Eye (tissue), 1 donor: ENCODE results near the gene ZNF181.
"Not testable (repeated sequence)": the region's sequence is repeated elsewhere in the genome, so short reads cannot be mapped to it uniquely, and the experiment has no call there.

ENCODE experiments used
- DNase-seq: peaks from one replicate; pipeline ENCODE4 v3.0.0-alpha.2; 2015

ZNF181 gene

DNA sequence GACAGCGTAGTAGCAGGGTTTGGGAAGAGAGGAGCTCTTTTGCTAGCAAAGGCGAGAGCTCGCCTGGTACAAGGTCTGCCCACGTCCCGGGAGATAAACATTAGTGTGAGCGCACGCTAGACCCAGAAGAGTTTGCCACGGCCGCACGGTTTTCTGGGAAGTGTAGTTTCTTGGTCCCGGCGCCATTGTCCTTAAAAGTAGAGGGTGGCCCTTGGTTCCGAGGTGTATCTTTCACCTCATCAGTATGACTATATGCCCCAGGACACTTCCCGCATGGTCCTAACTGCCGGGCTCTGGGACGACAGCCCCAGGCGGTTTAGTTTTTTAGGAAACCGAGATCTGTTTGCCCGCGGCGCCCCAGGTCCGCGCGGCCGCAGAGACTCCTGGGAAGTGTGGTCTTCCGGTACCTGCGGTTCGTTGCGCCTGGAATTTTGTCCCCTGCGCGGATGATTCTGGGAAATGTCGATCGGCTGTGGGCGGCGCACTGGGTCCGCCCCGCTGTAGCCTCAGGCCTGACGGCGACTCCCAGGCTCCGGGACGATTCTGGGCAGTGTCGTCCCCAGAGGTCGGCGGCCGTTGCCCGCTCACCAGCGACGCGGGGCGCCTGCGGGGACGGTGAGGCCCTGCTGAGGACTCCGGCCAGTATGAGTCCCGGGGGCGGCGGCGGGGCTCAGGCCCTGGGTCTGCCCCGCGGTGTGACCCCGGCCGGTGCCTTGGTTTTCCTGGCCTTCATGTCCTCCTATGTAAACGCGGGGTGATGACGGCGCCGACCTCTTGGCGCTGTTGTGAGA, at the start of gene ZNF181:
Gene ZNF181, plus strand, starts transcription at position 498 of the 791 bp plus-strand sequence. CDS start 795 bp downstream, outside the sequence.
- DNase-seq: peak; percentile 97

DNA sequence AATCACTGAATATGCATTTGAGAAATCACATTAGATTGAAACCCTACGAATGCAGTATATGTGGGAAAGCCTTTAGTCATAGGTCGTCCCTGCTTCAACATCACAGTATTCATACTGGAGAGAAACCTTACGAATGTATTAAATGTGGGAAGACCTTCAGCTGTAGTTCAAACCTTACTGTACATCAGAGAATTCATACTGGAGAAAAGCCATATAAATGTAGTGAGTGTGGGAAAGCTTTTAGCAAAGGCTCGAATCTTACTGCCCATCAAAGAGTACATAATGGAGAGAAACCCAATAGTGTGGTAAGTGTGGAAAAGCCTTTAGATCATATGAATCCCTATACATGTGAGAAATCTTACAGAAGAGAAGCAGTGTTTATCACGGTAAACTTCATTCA, 48.8 kb upstream of the ZNF181 start:
- DNase-seq: not testable (repeated sequence)

DNA sequence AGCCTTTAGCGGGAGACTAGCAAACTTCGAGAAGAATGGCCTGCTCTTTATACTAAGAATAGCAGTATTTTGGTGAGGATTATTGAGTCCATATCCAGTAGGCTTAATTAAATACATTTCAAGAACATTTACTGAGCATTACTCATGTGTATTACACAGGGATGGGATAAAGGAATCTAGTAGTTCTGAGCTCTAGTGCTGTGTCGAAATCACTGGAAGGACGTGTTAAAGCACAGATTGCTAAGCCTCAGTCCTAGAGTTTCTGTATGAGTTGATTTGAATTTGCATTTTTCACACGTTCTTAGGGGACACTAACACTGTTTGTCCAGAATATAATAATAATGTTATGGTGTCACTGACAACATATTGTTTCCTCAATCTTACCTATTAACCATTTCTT, 47.6 kb upstream of the ZNF181 start:
- no peak for DNase-seq

DNA sequence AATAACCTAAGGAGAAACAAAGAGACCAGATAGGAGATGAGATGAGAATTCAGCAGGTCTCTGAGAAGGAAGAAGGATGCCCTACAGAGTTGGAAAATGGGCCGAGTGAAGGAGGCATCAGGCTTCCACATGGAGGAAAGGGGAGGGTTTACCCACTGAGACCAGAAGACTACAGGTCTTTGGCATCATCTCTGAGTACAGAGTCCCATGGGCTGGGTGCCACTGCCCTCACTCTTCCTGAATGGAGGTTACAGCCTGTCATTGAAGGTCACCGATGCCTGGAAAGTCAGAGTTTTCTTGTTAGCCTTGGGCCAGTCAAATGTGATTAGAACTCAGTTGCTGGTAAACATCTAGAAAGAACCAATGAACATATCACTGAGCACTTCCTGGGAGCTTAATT, 46.7 kb upstream of the ZNF181 start:
- DNase-seq: no peak

DNA sequence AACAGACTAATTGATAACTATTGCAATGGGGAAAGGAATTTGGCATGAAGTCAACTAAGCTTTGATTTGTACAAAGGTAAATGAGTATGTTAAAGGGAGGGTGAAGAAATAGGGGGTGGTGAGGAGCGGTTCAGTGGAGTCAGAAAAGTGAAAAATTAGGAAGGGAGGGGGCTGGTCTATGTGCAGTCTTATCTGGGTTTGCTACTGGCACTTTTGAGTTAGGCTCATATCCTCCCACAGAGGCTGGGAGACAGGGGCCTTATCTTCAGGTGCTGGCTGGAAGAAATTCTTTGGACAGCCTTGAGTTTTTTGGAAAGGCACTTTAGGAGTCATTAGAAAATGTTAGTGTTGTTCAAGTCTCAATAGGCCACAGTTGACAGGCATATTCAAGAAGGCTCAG, 45.5 kb upstream of the ZNF181 start:
- DNase-seq: no peak

DNA sequence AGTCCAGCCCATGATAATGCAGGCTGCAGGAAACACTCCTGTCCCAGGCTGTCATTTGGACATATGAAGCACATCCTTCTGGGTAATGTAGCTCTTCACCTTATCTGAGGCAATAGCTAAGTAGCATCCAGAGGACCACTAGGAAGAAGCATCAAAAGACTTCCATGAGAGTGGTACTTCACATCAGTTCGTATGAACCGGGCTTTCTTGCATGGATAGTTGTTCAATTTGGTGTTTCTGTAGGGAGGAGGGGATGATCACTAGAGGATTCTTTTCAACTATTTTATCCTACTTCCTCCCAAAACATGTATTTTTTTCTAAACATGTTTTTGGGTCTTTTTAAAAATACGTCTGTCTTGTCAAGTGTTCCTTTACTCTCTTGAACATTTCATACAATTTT, 43.7 kb upstream of the ZNF181 start:
- no peak for DNase-seq

DNA sequence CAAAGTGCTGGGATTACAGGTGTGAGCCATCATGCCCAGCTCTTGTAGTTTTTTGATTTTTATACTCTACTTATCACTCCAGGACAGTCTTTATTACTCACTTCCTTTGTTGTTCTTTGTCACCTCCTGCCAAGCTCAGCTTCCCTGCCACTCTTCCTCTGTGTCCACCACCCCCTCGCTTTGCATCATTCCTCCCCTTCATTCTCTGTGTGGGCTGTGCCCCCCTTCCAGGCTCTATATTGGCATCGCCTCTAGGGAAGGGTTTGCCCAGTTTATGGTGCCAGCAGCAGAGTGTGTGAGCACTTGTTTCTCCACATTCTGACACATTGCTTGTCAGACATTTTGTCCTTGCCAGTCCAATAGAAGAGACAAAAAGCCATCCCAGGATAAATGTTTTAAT, 41.5 kb upstream of the ZNF181 start:
- no peak for DNase-seq

DNA sequence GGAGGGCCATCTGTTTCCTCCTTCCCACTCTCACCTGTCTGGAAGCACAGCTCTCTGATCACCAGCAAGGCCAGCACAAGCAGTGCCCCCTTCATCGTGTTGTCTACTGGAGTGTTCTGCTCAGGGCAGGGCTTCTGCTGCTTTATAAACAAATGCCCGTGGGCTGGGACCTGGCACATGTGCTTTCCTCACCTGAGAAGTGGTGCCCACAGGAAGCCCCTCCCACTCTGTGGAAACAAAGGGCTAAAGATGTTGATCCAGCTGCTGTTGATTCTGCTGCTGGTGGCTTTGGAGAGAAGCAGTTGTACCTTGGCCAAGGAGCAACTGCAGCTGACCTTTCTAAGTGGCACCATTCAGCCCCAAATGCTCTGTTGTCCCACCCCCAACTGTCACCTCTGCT, 26.4 kb upstream of the ZNF181 start:
- DNase-seq: no peak

DNA sequence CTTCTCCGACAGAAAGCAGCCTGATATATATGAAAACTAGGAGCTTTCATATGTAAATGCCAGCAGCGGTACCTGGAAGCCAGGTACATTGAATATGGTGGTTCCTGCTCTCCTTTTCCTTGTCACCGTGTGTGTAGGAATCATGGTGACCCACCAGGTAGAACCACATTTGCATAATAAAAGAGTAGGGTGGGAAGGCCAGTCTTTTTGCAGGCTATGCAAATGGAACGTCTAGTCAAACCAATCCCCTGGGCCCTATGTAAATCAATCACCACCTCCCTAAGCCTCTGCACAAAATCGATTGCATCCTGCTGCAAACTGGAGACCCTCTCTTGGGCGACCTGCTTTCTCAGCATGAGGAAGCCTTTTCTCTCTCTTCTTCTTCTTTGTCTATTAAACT, 22.2 kb upstream of the ZNF181 start:
- no peak for DNase-seq

DNA sequence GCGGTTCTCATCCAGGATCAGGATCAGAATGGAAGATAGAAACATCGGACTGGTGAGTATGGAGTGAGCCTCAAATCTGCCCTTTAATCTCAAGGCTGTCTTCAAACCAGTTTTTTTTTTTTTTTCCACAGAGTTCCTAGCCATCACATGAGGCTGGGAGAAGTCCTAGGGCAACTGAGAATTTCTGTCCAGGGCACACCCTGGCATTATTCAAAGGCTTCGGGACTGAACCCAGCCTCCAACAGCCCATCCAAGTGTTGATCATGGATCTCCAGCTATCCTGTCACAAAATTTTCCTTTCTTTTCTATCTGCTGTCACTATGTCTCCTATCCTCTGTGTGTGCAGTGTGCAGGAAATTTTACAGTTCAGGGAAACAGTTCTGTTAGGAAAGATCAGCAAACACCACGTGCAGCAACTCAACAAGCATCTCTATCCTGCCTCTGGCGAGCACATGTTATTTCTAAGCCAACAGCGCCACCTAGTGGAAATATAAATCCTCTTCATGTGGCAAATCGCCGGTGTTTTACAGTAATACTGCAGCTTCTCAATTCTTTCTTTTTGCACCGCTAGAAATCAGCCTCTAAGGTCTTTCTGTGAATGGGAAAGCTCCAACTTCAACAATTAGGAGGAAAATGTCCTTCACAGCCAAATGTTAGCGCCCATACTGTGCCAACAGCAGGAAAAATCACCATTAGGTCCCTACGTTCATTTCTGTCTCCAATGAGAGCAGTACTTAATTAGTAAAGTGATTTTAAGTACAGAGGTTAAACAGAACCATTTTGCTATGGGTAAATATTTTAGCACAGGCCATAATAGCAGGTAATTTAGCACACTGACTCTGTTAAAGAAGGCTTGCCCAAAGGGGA, 21.4 kb upstream of the ZNF181 start:
- DNase-seq: peak; percentile 83

DNA sequence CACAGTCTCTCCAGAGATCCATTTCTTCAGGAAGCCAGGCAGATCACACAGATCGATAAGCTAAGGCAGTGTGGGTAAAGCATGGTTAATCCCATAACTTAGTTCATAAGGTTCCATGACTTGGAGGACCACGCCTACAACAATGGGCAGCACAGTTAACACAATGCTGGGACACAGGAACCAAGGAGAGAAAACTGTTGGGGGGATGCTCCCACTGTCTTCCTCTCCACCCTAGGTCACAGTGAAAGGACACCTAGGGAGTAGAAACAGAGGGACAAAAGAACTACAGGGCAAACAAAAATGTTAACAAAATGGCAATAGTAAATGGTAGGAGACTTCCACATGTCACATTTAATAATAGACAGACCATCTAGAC, 20.8 kb upstream of the ZNF181 start:
- peak; percentile 3 for DNase-seq

DNA sequence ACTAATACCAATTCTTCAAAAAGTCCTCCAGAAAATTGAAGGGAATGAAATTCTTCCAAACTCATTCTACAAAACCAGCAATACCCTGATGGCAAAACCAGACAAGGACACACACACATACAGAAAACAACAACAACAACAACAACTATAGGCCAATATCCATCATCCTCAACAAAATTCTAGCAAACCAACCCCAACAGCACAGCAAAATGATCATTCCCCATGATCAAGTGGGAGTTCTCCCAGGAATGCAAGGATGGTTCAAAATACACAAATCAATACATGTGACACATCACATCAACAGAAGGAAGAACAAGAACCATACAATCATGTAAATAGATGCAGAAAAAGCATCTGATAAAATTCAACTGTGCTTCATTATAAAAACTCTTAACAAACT, 18.7 kb upstream of the ZNF181 start:
- no peak for DNase-seq

DNA sequence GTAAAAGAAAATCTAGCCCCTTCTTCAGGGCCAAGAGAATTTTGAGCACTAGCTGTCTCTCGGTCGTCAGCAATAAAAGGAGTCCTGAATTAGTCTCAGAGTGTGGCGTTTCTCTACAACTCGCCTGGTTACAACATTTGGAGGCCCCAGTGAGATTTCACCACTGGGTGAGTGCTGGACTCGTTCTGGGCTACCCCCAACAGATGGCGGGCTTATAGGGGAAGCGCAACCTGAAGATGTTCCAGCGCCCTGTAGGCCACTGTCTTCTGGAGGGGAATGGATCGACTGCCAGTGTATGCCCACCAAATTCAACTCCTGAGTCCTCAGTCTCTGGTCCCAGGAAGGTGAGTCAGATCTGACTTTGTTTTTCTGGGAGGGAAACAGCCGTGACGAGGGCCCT, 11.7 kb upstream of the ZNF181 start:
- DNase-seq: no peak

DNA sequence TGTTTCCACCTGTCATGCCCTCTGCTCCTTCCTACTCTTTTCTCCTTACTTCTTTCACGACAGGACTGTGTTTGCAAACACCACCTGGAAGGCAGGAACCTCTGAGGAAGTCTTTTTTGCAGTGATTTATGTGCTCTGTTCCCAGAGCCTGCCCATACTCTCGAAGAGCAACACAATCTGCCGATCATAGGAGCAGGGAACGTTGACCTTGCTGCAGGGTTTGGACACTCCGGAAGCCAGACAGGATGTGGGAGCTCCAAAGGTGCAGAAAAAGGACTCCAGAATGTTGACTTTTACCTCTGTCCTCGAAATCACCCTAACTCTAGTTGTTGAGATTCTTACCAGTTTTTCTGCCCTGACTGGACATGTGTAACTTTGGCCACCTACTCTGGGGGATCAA, 8.6 kb upstream of the ZNF181 start:
- no peak for DNase-seq

DNA sequence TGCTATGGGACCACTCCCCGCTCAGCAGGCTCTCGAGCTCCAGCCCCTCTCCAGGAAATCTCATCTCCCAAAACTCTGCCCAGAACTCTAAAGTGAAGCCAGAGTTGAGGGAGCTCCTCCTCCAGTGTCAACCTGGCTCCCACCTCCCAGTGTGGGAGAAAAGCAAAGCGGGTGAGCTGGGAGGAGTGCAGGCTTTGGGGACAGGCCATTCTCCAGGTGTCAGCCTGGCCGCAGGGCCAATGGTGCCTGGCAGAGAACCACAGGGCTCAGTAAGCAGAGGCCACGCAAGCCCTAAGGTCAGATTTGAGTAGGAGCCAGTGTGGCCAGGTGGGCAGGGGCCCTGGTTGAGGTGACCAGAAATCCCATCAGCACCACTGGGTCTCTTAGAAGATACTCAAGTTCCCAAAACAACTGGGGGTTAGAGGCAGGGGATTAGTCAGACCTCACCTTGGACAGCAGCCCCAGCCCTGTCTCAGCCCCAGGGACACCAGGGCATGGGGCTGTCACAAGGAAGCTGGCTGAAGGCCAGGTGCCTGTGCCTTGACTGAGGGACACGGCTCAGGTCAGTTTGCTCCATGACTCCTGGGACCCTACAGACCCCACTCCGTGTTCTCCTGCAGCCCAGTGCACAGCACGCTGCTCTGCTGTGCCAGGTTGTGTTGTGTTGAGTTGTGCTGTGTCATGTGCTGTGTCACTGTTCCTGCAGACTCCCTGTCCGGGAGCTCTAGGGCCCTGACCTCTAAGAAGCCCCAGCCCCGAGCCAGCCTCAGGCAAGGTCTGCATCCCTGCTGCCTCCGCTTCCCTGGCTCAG, 2.8 kb upstream of the ZNF181 start:
- no peak for DNase-seq

DNA sequence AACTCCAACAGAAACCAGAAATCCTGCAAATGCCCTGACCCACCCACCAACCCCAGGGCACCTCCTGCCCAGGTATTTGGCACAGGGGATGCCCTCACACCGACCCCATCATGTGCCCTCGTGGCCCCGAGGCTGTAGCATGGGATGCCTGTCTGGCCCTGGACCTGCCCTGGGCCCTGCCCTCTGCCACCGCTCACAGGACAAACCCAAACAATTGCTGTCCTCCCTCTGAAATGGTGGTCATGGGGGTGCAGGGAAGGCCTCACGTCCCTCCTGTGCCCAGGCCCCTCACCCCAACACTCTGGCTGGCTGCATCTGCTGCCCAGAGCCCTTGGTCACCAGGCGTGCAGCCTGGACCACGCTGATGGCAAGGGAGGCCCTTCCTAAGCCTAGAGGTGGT, 2.1 kb upstream of the ZNF181 start:
- DNase-seq: no peak

DNA sequence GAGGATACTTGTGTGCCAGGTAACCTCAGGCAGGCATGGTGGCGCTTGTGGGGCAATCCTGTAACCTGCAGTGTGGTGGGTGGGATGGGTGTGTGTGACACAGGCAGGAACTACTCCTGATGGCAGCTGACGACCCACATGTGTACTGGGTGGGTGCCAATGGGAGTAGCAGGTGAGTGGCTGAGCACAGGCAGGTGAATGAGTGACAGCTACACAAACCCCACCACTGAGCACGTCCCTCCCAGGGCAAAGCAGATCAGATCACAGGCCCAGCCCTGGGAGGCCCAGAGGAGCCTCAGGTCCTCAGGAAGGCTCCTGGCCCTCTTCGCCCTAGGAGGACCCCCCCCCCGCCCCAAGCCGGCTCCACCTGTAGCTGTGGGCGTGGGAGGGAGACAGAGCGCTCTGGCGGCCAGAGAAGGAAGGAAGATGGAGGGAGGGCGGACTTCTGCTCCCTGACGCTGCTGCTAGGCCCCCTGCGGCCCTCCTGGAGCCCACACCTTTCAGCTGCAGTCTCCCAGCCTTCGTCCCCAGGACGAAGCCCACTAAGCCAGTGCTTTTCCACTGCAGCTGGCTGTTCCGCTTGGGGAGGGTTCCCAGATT, 1.3 kb upstream of the ZNF181 start:
- DNase-seq: peak; percentile 15

DNA sequence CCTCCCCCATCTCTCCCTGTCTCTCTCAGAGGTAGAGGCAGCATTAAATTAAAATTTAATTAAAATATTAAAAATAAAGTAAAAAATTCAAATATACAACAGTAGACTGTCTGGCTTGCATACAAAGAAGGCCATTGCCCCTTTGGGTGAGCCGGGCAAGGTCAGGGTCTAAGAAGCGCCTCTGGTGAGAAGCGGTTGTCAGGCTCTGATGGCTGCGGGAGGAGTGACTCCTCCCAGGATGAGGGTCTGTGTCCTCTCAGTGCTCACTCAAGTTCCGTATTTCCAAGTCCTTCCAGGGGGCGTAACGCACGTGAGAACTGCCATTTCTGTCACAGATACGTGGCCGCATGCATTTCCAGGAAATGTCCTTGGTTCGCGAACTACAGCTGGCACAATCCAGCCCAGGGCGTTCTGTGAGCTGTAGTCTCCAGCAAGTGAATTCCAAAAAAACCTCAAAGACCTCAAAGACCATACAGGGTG, 737 bp upstream of the ZNF181 start:
- no peak for DNase-seq

DNA sequence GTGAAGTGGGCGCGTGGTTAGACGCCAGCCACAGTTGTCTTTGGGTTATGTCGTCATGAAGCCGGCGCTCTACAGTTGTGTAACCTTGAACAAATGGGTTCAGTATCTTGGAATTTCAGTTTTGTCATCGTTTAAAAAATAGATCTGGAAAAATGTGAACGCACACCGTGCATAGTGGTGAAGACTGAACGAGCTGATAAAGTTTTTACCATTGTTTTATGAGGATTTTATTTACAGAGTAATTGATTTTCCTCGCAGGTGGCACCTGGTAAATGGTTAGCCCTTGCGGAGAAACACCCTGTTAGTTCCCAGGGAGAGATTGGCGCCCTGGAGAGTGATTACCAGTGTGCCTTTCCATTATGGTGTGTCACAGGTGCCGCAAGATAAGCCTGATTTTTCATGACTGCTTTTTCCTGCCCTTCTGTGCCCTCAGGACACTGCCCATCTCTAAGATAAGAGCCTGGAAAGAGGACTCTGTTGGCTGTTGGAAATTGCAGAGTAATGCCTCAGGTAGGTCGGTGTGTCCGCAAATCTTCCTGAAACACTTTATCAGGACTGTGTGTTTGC, 577 bp downstream of the ZNF181 start:
- DNase-seq: no peak

DNA sequence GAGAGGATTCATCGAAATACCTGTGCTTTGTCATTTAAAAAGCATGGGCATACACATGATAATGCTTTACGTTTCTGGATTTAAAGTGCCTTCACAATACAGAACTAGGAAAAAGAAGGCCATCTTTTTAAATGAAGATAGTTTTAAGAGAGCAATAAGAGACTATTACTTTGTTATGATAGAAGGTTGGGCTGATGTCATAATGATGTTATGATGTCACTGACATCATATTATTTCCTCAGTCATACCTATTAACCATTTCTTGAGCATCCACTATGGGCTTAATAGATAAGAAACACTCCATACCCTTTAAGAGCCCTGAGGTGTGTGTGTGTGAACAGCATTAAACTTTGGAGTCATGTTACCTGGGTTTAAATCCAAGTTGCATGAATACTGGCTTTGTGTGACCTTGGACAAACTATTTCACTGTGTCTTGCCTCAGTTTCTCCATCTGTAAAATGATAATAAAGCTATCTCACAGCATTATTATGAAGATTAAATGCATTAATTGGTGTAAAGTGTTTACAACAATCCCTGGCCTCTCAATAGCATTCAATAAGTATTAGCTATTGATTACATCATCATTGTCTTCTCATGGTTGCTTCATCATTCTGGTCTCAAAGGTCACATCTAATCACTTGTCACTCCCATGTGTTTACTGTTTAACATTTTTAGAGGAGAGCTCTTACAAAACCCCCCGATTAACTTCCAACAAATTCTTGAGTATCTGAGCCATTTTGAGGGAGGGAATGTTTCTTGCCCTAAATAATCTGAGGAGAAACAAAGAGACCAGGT, 11.1 kb downstream of the ZNF181 start:
- no peak for DNase-seq

DNA sequence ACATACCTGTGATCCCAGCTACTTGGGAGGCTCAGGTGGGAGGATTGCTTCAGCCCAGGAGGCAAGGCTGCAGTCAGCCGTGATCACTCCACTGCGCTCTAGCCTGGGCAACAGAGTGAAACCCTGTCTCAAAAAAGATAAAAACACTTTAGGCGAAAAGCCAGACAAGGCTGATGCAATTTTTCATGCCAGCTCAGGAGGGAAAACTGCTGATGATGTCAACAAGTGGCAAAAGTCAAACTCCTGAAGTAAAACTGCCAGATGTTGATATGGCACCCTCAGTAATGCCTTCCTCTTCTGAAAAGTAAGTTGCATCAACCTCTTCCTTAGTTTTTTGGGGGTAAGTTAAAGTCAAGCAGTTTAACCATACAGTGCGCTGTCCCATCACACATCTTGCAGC, 23.4 kb downstream of the ZNF181 start:
- DNase-seq: no peak
